Right ventricle myocardium inferior (tissue), 1 donor: ENCODE measurements around the gene LTBP3. TPM values are rescaled to one million over a fixed set of nuclear protein-coding genes. Genes with fewer than 3 reads are reported as not detected.

Experiments used
- ATAC-seq: fragments of 200-7000 bp; cut with Tn5 transposase; one replicate; pipeline ENCODE4 v1.9.1; 2020; ENCODE audit warnings: mild to moderate bottlenecking, moderate library complexity
- DNase-seq: peaks from one replicate; pipeline ENCODE4 v3.0.0; 2021; ENCODE audit errors: missing footprints
- intact Hi-C: fragments of 100-400 bp; cut with DNase I; formaldehyde crosslinking; loops from one replicate; pipeline ENCODE4 v1.11.0; 2022
- long read RNA-seq: library from polyadenylated mRNA; unstranded; transcript quantifications from one replicate; pipeline ENCODE4 v2.0.0, GENCODE V29; 2021
- total RNA-seq: library from RNA; stranded (reverse); fragmentation: NEBNext Ultra II Directional; extraction: Animal tissue kit (Norgen Biotek cat#: 25700); gene quantifications from one replicate; pipeline ENCODE4 v1.2.1, GENCODE V29; 2021
- donor health status: DM: no; HTN: yes; CAD: no; lungs with severe emphysema.

LTBP3 gene
- total RNA-seq = 72.3 TPM
- long read RNA-seq, partial matches to known transcripts = 45 of 54 reads
- long read RNA-seq, other reads (novel, unspliced or antisense) = 6 of 54 reads

GRCh38 chr11:65558002-65558929, at the start of gene LTBP3:
Gene LTBP3, minus strand, starts transcription at chr11:65558359. Its CDS starts 400 bp downstream, at chr11:65557959.
- DNase-seq (peak; percentile 92), ATAC-seq (peak; percentile 90)
- intact Hi-C loops = loop anchor here (1.0 kb wide), 1 partner anchor 141 kb away; no protein-coding TSS in a partner anchor

GRCh38 chr11:65606876-65607613, 48.9 kb upstream of the LTBP3 start:
- DNase-seq (peak; percentile 95), ATAC-seq (peak; percentile 98)
- intact Hi-C loops = no loop called here

- intact Hi-C loops = no loop called here
- peak; percentile 50 for DNase-seq
- ATAC-seq = no peak
These were observed 46.1 kb upstream of the LTBP3 start for GRCh38 chr11:65604258-65604657.

GRCh38 chr11:65599955-65600246, 41.7 kb upstream of the LTBP3 start:
- no peak for DNase-seq
- ATAC-seq = no peak
- intact Hi-C loops = no loop called here

- no peak for ATAC-seq
- intact Hi-C loops = no loop called here
- DNase-seq = peak; percentile 41
These were observed 41.2 kb upstream of the LTBP3 start for GRCh38 chr11:65599216-65599954.

GRCh38 chr11:65598258-65598699, 40.1 kb upstream of the LTBP3 start:
- intact Hi-C loops = no loop called here

GRCh38 chr11:65596520-65596919, 38.4 kb upstream of the LTBP3 start:
- peak; percentile 5 for DNase-seq
- intact Hi-C loops = no loop called here

More at GRCh38 chr11:65598258-65598699, 40.1 kb upstream of the LTBP3 start:
- DNase-seq (peak; percentile 37), ATAC-seq (no peak)

GRCh38 chr11:65595543-65596281, 37.6 kb upstream of the LTBP3 start, which contains the start of gene KCNK7:
Gene KCNK7, minus strand, starts transcription at chr11:65595800. Its CDS starts 28 bp downstream, at chr11:65595772.
- intact Hi-C loops = no loop called here
- no peak for ATAC-seq
- peak; percentile 62 for DNase-seq

More at GRCh38 chr11:65596520-65596919, 38.4 kb upstream of the LTBP3 start:
- no peak for ATAC-seq

- peak; percentile 9 for DNase-seq
- no peak for ATAC-seq
- intact Hi-C loops = no loop called here
These were observed 37.0 kb upstream of the LTBP3 start for GRCh38 chr11:65595131-65595530.

- peak; percentile 40 for ATAC-seq
- intact Hi-C loops = no loop called here
- peak; percentile 69 for DNase-seq
These were observed 35.6 kb upstream of the LTBP3 start for GRCh38 chr11:65593518-65594414.

GRCh38 chr11:65592858-65593517, 34.8 kb upstream of the LTBP3 start:
- DNase-seq (peak; percentile 52), ATAC-seq (no peak)
- intact Hi-C loops = no loop called here

- DNase-seq (peak; percentile 65), ATAC-seq (peak; percentile 38)
- intact Hi-C loops = no loop called here
These were observed 34.0 kb upstream of the LTBP3 start for GRCh38 chr11:65591939-65592857.

- peak; percentile 72 for DNase-seq
- intact Hi-C loops = no loop called here
- ATAC-seq = no peak
These were observed 32.1 kb upstream of the LTBP3 start for GRCh38 chr11:65590240-65590738.

GRCh38 chr11:65589444-65590239, 31.5 kb upstream of the LTBP3 start:
- intact Hi-C loops = loop anchor here (2.0 kb wide), 1 partner anchor 49 kb away; no protein-coding TSS in a partner anchor
- DNase-seq = peak; percentile 59
- ATAC-seq = no peak
